Omental fat pad (tissue), 4 donors: ENCODE measurements around the gene VWF. TPM values are rescaled to one million over a fixed set of nuclear protein-coding genes. Genes with fewer than 3 reads are reported as not detected.

Source experiments
- ATAC-seq: fragments of 150-250 bp; one replicate; pipeline ENCODE4 v1.9.1; 2016; ENCODE audit warnings: mild to moderate bottlenecking, moderate library complexity; ENCODE audit not compliant: low FRiP score
- DNase-seq: peaks from one replicate; pipeline ENCODE4 v3.0.0-alpha.2; 2019; ENCODE audit warnings: low spot score
- CTCF ChIP-seq, 3 donors: fragments of 450-650 bp; IDR thresholded peaks; one replicate each; pipeline ENCODE4 v1.5.1; 2016 to 2017; ENCODE audit warnings: antibody characterized with exemption in 3 of 3, mild to moderate bottlenecking in 3 of 3, moderate library complexity in 2 of 3
- total RNA-seq, 4 donors: library from RNA; depleted of rRNA; stranded (reverse); fragments of >200 nt; gene quantifications; one replicate each; pipeline ENCODE4 v1.1.0, GENCODE V29; 2016

VWF gene
- total RNA-seq, 4 donors from 2014 or later, result 78.4 to 1,203 (median 422) TPM

DNA sequence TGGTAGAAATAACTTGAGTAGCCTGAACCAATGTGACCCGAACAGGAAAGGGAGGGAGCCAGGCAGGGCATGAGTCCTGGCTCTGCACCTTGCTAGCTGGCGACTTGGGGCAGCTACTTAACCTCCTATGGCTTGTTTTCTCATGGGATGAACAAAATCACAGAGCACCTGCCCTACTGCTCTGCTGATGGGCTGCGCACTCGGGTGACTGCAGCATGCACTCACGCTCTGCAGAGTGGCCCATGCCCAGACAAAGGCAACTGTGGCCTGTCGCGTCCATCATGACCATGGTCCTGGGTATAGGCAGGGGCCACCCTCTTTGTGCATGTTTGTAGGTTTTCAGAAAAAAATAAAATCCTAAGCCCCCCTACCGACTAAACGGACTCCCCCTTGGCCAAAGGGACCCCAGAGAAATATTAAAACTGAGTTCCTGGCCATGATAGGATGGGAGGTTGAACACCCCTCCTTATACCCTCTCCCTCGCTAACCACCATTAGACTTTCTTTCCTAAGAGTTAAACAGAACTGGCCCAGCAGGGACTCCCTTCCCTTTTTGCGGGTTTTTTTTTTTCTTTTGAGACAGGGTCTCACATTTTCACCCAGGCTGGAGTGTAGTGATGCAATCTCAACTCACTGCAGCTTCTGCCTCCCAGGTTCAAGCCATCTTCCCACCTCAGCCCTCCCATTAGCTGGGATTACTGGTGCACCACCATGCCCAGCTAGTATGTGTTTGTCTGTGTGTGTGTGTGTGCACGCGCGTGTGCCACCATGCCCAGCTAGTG lies 32.5 kb downstream of the VWF start:
- DNase-seq, result no peak
- ATAC-seq, result no peak
- no peak for TF ChIP-seq CTCF (IDR thresholded peaks at IDR 0.05)

DNA sequence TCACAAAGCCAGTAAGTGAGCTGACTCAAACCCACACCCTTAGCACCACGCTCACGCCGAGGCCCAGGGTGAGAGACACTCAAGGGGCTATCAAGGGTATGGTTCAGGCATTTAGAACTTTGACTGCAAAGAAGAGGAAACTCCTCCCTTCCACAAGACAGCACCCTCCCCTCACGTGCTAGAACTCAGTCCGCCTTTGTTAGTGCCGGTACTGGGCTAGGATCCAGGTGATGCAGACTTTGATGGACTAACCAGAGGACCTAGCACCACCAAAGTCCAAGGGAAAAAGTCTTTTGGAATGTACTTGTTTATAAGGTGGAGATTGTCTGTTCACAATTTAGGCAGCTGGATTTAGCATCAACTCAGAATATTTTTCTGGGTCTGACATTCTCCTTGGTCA lies 33.7 kb downstream of the VWF start:
- DNase-seq (no peak), ATAC-seq (no peak)
- TF ChIP-seq CTCF (IDR thresholded peaks at IDR 0.05), result no peak

DNA sequence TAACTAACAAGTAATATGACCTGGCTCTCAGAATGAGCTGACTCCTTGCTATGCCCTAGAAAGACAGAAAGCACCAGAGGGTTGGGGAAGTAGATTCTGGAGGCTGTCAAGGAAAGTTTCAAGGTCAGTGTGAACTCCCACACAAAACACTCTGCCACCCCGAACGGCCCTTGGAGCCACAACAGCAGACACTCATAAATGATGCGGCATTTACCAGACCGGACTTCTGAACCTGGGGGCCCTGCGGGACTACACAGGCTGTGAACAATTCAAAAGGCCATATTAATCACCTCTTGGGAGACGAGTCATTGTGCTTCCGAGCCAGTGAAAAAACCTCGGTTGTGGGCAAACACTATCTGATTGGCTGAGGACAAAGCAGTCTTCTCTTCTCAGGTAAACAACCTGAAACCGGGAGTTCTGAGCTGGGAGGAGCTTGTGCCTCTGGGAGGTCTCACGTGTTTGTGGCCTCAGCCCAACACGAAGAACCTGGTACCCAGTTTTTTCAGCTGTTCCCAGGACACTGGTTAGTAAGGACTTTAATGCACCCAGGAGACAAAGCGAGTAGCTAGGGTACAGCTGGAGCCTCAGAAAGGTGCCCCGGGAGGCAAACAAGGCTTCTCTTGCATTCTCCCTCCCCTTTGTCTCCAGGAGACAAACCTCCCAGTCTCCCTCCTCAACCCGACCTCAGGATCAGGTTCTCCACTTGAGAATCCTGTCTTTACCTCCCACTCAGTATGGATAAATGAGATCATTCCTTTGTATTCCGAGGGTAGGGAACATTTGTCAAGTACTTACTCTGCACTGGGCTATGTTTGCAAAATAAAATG lies 35.3 kb downstream of the VWF start:
- DNase-seq (no peak), ATAC-seq (no peak)
- no peak for TF ChIP-seq CTCF (IDR thresholded peaks at IDR 0.05)

- DNase-seq (no peak), ATAC-seq (no peak)
- no peak for TF ChIP-seq CTCF (IDR thresholded peaks at IDR 0.05)
Observed at GRCh38 chr12:6086316-6086715, 38.2 kb downstream of the VWF start.

DNA sequence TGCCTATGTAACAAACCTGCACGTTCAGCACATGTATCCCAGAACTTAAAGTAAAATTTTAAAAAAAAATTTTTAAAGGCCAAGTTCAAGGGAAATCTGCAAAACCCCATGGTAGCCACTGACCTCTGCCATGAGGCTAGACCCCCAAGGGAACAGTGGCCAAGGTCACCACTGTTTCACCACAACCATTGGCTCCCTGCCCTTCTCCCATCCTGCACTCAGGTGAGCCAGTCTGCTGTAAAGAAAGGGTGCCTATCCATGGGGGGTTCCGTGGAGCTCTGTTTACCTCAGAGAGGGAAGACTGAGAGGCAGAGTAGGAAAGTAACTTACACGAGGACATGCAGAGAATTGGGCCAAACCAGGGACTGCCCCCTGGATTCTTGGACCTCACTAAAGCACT lies 38.6 kb downstream of the VWF start:
- DNase-seq (no peak), ATAC-seq (no peak)
- TF ChIP-seq CTCF (IDR thresholded peaks at IDR 0.05), result no peak

DNA sequence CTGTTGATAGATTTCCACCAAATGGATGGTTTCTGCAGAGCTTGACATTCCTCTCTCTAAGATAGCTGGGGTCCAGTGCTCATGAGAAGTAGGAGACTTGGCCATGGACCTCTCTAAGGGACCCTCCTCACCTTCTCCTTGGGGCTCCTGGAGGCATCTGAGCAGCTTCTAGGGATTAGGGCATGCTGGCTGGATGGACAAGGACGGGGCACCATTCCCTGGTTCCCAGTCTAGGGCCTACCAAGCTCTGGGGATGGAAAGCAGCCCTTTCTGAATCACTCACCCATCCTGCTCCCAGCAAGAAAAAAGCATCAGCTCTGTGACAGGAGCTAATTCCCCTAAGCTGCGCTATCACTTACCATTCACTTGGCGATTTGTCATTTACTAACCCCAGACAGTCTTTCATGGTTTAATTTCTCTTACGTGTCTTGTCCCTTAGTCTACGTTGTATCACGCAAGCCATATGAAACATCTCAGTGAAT lies 39.5 kb downstream of the VWF start:
- ATAC-seq (peak; percentile 11), DNase-seq (no peak)
- no peak for TF ChIP-seq CTCF (IDR thresholded peaks at IDR 0.05)
